Osteoblast (primary cell): Measurements from ENCODE around the gene TMEM201. TPM values are rescaled to one million over a fixed set of nuclear protein-coding genes. Genes with fewer than 3 reads are reported as not detected.

Experiments used
- DNase-seq: peaks from one replicate; pipeline ENCODE4 v3.0.0; 2011; ENCODE audit warnings: low spot score, mixed read lengths; ENCODE audit not compliant: insufficient read length; ENCODE audit errors: missing footprints
- H2AFZ ChIP-seq: 2 replicates; pipeline ENCODE4 v1.6.0; 2011; ENCODE audit warnings: mild to moderate bottlenecking, low read length
- H3K27ac ChIP-seq: 2 replicates; pipeline ENCODE4 v1.5.1; 2011; ENCODE audit warnings: mild to moderate bottlenecking, low read depth, low read length, moderate library complexity
- H3K27me3 ChIP-seq: 2 replicates; pipeline ENCODE4 v1.6.0; 2012; ENCODE audit warnings: mild to moderate bottlenecking, control low read depth, inconsistent platforms, low read length, moderate library complexity; ENCODE audit not compliant: insufficient read depth
- H3K36me3 ChIP-seq: 2 replicates; pipeline ENCODE4 v1.5.1; 2011; ENCODE audit warnings: mild to moderate bottlenecking, low read length, control low read depth, moderate library complexity; ENCODE audit not compliant: insufficient read depth
- H3K4me1 ChIP-seq: 2 replicates; pipeline ENCODE4 v1.5.1; 2011; ENCODE audit warnings: mild to moderate bottlenecking, low read length, control low read depth, moderate library complexity; ENCODE audit not compliant: insufficient read depth
- H3K4me2 ChIP-seq: 2 replicates; pipeline ENCODE4 v1.6.0; 2011; ENCODE audit warnings: mild to moderate bottlenecking, low read length; ENCODE audit not compliant: insufficient read depth
- H3K4me3 ChIP-seq: fragments of 200-600 bp; sonication (generic); 3 replicates; pipeline ENCODE4 v1.5.1; 2012; ENCODE audit warnings: mild to moderate bottlenecking, low read length, inconsistent platforms; ENCODE audit not compliant: insufficient read depth
- H3K79me2 ChIP-seq: 2 replicates; pipeline ENCODE4 v1.6.0; 2012; ENCODE audit warnings: mild to moderate bottlenecking, low read length, control low read depth, inconsistent platforms; ENCODE audit not compliant: insufficient read depth
- H3K9me3 ChIP-seq: 2 replicates; pipeline ENCODE4 v1.5.1; 2011; ENCODE audit warnings: low read depth, low read length, control low read depth
- H4K20me1 ChIP-seq: 2 replicates; pipeline ENCODE4 v1.6.0; 2012; ENCODE audit warnings: mild to moderate bottlenecking, low read length, control low read depth; ENCODE audit not compliant: insufficient read depth
- total RNA-seq: library from RNA; depleted of rRNA; stranded (reverse); fragments of >200 nt; gene quantifications from 2 replicates; pipeline ENCODE4 v1.2.3, GENCODE V29; 2012
- TF ChIP-seq, protein P1 (sequence below): IDR thresholded peaks from 2 replicates; pipeline ENCODE4 v1.5.1; 2011; ENCODE audit warnings: mild to moderate bottlenecking, low read depth, low read length, moderate library complexity; ENCODE audit errors: extremely low read depth

TMEM201 gene
- total RNA-seq, 1 donor, result 6.2 TPM

DNA sequence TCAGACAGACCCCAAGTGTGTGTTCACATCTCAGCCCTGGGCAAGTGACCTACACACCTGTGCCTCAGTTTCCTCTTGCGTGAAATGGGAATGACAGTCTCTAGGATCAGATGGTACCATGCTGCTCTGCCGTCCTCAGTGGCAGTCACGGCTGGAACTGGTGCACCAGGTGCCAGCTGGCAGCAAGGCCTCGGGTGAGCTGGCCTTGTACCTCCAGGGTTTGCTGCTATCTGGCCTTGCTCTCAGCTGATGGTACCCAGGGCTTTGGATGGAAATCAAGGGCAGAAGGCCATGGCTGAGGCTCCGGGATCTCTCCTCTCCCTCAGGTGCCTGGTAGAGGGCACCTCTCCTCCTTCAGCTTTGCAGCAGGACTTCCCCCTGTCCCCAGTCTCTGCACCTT is 21.3 kb downstream of the TMEM201 start:
- peak; percentile 62 for DNase-seq
- Histone ChIP-seq H3K9me3 (no peaks in the 10 kb centered on the region), H3K36me3 (peaks cover 13% of the 10 kb centered on the region), H3K27me3 (no peaks in the 10 kb centered on the region), H3K4me3 (no peak overlapping the region), H3K27ac (no peak overlapping the region), H3K4me1 (no peaks in the 10 kb centered on the region), H3K79me2 (no peaks in the 10 kb centered on the region), H3K4me2 (no peak overlapping the region), H4K20me1 (no peaks in the 10 kb centered on the region), H2AFZ (no peak overlapping the region)
- TF ChIP-seq, protein P1, sequence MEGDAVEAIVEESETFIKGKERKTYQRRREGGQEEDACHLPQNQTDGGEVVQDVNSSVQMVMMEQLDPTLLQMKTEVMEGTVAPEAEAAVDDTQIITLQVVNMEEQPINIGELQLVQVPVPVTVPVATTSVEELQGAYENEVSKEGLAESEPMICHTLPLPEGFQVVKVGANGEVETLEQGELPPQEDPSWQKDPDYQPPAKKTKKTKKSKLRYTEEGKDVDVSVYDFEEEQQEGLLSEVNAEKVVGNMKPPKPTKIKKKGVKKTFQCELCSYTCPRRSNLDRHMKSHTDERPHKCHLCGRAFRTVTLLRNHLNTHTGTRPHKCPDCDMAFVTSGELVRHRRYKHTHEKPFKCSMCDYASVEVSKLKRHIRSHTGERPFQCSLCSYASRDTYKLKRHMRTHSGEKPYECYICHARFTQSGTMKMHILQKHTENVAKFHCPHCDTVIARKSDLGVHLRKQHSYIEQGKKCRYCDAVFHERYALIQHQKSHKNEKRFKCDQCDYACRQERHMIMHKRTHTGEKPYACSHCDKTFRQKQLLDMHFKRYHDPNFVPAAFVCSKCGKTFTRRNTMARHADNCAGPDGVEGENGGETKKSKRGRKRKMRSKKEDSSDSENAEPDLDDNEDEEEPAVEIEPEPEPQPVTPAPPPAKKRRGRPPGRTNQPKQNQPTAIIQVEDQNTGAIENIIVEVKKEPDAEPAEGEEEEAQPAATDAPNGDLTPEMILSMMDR, result no peak

DNA sequence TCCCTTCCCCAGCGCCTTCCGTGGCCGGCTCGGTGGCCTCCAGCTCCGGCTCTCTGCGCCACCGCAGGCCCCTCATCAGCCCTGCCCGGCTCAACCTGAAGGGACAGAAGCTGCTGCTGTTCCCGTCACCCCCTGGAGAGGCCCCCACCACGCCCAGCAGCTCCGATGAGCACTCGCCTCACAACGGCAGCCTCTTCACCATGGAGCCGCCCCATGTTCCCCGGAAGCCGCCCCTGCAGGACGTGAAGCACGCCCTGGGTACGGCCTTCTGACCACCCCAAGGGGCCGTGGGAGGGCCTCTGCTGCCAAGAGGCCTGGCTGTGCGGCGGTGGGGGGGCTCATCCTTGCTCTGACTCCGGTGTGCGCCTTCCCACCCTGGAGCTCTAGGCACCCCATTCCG is 21.8 kb downstream of the TMEM201 start:
- Histone ChIP-seq H3K4me3 (no peak overlapping the region), H2AFZ (no peak overlapping the region), H3K79me2 (no peaks in the 10 kb centered on the region), H3K36me3 (peaks cover 13% of the 10 kb centered on the region), H3K9me3 (no peaks in the 10 kb centered on the region), H3K27ac (no peak overlapping the region), H3K27me3 (no peaks in the 10 kb centered on the region), H3K4me2 (no peak overlapping the region), H4K20me1 (no peaks in the 10 kb centered on the region), H3K4me1 (no peaks in the 10 kb centered on the region)
- DNase-seq, result no peak
- TF ChIP-seq, protein P1, result no peak

DNA sequence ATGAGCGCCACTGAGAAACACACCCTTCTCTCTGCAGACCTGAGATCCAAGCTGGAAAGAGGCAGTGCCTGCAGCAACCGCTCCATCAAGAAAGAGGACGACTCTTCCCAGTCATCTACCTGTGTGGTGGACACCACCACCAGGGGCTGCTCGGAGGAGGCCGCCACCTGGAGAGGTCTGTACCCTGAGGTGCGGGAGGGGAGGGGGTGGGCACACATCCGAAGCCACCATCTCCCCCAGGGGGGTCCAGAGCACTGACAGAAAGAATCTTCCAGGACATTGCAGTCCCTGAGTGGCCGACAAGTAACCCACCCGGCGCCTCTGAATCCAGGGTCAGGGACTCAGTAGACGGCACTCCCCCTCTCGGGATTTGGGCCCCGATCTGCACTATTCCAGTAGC is 23.0 kb downstream of the TMEM201 start:
- no peaks in the 10 kb centered on the region for H4K20me1 ChIP-seq
- no peak for DNase-seq
- H3K27ac ChIP-seq, result no peak overlapping the region
- H3K4me2 ChIP-seq, result no peak overlapping the region
- H3K4me3 ChIP-seq, result no peak overlapping the region
- peaks cover 13% of the 10 kb centered on the region for H3K36me3 ChIP-seq
- H2AFZ ChIP-seq, result no peak overlapping the region
- TF ChIP-seq, protein P1, result no peak
- no peaks in the 10 kb centered on the region for H3K9me3 ChIP-seq
- H3K27me3 ChIP-seq, result no peaks in the 10 kb centered on the region
- no peaks in the 10 kb centered on the region for H3K79me2 ChIP-seq
- H3K4me1 ChIP-seq, result no peaks in the 10 kb centered on the region

DNA sequence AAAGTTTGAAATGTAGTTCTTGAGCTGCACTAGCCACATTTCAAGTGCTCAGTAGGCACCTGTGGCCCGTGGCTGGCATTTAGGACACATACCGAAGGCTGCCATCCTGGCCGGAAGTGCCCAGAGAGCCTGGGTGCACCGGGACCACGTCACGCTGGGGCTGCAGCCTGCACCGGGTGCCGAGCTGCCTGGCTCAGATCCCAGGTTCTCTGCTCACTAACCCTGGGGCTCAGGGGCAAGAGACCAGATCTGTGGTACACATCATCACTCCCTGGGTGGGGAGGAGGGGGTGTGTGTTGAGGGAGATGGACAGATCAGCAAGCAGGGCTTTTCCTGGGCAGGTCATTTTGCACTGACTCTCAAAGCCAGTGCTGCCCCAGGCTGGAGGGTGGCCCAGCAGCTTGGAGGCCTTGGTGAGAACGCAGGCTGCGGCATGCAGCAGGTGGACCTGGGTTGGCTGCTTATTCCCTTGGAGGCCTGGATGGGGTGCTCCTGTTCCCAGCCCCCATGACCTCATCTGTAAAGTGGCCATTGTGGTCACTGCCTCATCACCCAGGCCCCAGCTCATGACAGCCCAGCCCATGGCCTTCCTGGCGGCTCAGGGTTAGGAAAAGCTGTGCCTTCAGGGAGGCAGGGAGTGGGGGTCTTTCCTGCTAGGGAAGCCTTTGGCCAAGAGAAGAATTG is 23.6 kb downstream of the TMEM201 start:
- no peaks in the 10 kb centered on the region for H3K79me2 ChIP-seq
- no peaks in the 10 kb centered on the region for H4K20me1 ChIP-seq
- H3K4me1 ChIP-seq, result no peaks in the 10 kb centered on the region
- H3K4me2 ChIP-seq, result no peak overlapping the region
- no peak overlapping the region for H3K4me3 ChIP-seq
- H3K27me3 ChIP-seq, result no peaks in the 10 kb centered on the region
- peak; percentile 77 for DNase-seq
- no peak overlapping the region for H2AFZ ChIP-seq
- H3K9me3 ChIP-seq, result no peaks in the 10 kb centered on the region
- TF ChIP-seq, protein P1, result no peak
- no peak overlapping the region for H3K27ac ChIP-seq
- peaks cover 13% of the 10 kb centered on the region for H3K36me3 ChIP-seq
